Dermis blood vessel endothelial cell (primary cell): ENCODE data around the gene SLC43A2. TPM values are rescaled to one million over a fixed set of nuclear protein-coding genes. Genes with fewer than 3 reads are reported as not detected.

Source experiments
- DNase-seq: peaks from one replicate; pipeline ENCODE4 v3.0.0; 2010
- total RNA-seq: library from RNA; depleted of rRNA; stranded (reverse); fragments of >200 nt; gene quantifications from 2 replicates; pipeline ENCODE4 v1.2.3, GENCODE V29; 2014

SLC43A2 gene
- total RNA-seq, 1 donor from 2014 or later = 33.9 TPM

DNA sequence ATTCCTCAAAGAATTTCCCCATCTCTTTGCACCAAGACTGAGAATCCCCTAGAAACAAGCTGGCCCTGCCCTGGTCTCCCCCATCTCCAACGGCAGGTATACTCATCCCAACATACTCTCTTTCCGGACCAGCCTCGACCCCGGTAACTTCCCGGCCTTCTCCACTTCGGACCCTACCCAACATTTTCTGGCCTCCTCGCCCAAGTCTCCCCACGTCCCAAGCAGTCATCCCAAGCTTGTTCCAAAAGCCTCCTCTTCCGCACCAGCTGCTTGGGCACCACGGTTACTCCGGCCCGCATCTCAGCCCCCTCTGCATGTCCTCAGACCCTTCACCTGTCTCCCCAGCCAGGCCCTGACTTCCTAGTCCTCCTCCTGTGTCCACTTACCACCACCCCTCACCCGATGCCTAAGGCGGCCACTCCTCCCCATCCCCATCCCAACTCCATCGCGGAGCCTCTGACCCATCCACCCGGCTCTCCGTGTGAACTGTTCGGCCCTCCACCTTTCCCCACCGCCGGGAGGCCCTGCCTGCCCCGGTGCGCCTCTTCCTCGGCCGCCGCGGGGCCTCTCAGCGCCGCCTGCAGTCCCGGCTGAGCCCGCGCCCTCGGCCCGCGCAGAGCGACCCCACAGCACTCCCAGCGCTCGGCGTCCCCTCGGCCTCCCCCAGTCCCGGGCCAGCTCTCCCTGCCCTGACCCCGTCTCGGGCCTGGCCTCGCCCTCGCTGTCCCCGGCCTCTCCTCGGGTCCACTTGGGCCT lies 67.0 kb downstream of the SLC43A2 start:
- DNase-seq = peak; percentile 54

DNA sequence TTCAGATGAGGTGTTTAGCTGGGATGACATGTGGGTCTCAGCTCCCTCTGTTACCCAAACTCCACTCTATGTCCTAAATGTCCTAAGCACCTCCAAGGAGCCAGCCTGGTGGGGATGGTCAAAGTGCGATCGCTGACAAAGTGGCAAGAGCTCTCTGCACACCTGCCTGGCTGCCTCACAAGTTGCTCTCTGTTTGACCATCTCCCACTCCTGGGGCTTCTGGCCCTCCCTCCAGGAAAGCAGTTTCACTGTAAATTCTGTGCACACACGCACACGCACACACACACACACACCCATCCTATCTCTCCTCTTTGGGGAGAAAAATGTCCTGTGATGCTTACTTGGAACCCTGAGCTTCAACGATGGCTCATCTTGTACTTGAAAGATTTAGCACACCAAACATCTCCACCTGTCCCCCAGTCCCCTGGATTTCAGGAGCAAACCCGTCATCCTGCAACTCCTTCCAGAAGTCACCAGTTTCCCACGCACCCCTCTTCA lies 67.7 kb downstream of the SLC43A2 start:
- DNase-seq = no peak

- peak; percentile 34 for DNase-seq
Observed at GRCh38 chr17:1560101-1560857, 68.4 kb downstream of the SLC43A2 start.

DNA sequence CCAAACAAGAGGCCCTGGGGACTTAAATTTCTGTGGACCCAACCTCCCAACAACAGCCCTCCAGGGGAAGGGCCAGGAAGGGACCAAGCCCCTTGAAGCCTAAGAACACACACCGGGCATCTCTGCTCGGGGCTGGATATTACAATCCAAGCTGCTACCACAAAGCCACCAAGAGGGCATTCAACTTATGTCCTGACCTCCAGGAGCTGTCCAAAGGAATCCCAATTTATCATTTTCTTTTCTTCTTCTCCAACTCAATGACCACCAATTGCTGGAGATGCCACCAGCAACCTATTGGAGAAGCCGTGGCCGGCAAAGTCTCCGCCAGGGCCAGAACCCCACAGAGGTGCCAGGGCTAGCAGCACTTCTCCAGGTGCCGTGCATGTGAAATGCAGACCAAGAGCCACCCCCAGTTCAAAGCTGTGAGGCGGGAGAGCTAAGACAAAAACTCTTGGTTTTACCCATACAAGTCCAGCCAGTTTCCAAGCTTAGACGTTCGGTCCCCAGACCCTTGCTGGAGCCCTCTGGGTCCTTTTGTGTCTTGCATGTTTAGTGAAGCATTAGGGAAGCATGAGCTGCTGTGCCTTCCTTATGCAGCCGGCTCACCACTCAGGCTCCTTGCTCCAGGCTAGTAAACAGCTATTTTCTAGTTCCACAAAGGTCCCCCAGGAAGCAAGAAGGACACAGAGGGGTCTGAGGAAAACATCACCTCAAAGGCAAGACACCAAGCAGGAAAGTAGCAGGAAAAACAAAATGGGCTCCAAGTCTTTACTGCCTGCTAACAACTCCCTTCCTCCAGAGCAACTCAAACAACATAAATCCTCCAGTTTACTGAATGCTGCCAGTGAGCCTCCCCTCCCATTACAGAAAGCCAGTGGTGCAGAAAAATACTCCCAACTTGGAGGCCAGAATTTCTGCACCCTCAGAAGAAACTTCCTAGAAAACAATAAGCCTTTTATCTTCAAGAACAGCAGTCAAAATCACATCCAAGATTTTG lies 69.3 kb downstream of the SLC43A2 start:
- DNase-seq = no peak

DNA sequence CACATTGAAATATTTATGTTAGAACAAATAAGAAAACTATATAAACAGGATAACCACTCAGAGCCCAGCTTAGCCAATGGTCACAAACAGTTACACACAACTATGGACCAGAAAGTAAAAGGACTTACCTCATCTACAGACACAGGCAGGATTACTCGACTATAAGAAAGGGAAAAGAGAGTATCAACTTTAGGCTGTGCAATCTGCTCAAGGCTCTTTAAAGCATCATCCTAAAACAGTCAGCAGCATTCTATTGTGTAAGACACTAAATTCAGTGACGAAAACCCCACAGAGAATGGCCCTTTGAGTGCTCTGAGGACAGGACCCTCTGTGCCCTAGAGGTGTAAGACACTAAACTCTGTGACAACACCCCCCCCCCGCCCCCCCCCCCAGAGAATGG lies 70.2 kb downstream of the SLC43A2 start:
- DNase-seq = no peak

GRCh38 chr17:1557355-1558095 lies 71.1 kb downstream of the SLC43A2 start:
- peak; percentile 60 for DNase-seq

GRCh38 chr17:1555651-1556471 lies 72.8 kb downstream of the SLC43A2 start:
- DNase-seq = no peak

DNA sequence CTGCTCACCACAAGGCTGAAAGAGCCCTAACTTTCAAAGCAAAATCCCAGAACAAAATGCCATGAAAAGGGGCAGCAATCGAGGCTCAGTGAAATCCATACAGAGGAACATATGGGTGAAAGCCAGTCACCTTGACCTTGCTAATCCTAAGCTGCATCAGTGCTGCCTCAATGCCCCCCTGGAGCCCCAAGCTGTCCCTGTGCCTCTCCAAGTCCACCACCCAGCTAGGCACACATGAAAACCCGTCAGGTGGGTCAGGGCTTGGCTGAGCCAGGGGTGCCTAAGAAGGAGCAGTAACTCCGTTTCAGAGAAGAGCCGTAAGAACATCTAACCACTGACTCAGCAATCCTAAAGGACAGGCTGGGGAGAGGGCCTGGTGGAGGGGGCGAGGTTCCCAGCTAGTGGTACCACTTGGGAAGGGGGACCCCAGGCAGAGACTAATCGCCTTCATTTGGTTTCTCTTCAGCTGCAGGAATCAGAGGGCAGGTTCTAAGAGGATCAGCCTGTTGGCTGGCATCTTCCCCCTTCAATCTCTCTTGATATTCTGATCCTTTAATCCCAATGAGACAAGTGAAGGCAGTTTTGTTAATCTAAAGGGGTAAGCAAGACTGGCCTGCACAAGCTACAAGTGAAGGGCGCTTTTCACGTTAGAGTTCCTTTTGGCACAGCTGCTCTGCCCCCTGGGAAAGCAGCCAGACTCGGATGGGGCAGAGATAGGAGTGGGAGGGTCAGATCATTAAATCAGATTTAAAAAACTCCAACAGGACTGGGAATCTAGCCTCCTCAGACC lies 73.7 kb downstream of the SLC43A2 start:
- no peak for DNase-seq

- DNase-seq = peak; percentile 32
Observed at GRCh38 chr17:1553354-1554266, 75.0 kb downstream of the SLC43A2 start.

DNA sequence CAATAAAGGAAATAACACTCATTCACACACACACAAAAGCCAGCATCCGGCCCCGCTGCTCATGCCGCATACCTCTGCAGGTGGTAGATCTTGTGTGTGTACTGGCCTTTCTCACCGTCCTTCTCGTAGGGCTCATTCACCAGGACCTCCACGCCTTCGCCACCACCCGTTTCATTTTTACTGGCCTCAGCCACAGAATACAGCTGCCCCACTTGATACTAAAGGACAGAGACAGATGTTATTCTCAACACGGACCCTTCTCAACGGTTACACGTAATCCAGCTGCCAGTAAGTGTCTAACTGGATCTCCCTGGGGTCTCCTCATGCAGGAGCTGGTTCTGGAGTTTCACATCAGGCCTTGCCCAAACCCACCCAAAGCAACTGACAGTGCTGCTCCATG lies 75.7 kb downstream of the SLC43A2 start:
- no peak for DNase-seq

GRCh38 chr17:1551741-1552140 lies 76.9 kb downstream of the SLC43A2 start:
- no peak for DNase-seq

GRCh38 chr17:1548032-1548431 lies 80.6 kb downstream of the SLC43A2 start:
- no peak for DNase-seq

DNA sequence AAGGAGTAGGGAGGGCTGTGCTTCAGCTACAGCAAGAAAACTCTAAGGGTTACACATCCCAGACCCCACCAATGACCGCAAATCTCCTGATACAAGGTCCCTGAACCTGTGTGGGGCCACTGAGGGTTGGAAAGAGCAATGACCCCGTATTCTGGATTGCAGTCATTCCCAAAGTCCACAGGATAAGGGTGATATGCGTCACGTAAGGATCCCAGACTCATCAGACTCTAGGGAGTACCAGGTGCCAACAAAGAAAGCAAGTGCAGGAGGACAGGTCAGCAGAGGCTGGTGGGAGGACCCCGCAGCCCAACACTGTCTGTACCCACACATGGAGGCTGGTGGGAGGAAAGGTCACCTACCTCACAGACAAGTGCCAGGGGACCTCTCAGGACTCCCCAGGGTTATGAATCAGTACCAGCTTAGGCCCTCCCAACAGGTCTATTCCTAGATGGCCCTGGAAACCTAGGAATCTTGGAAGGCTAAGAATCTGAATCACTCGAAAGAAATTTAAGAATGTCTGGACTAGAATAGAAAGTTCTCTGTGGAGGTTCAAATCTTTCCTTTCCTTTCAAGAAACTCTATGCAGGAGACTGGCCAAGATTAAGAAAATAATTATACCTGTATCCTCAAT lies 82.2 kb downstream of the SLC43A2 start:
- DNase-seq = no peak

DNA sequence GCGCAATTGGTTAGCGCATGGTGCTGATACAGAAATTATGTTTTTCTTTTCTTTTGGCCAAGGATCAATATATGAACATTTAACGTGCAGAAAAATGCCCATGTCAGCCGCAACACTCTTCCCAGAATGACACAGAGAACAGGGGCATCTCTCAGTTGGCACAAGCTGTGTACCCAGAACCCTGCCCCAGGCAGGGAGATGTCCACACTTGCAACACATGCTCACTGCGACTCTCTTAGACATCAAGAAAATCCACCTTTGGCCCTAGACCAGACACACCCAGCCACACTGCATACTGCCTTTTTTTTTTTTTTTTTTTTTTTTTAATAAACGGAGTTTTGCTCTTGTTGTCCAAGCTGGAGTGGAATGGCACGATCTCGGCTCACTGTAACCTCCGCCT lies 83.0 kb downstream of the SLC43A2 start:
- no peak for DNase-seq

- DNase-seq = no peak
Observed at GRCh38 chr17:1542316-1542715, 86.3 kb downstream of the SLC43A2 start.

DNA sequence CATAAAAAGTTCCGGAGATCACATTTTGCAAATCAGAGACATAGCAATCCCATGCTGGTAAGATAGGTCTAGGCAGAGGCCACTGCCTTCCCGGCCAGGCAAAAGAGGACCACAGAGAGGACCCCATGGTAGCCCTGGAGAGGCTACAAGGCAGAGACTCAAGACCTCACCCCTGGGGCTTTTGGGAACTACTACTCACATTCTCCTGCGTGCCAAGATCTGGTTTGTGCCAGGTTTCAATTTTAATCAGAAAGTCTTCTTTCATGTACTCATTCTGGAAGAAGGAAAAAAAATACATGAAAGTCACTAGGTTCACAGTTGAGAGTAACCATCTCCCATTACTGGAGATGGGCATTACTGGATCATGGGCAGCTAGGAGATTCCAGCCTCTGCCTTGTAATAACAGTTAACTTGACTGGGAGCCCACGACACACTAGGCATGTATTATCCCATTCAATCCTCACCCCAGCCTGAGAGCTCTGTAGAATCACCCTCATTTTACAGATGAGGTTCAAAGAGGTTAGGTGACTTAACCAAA lies 87.2 kb downstream of the SLC43A2 start:
- DNase-seq = no peak

DNA sequence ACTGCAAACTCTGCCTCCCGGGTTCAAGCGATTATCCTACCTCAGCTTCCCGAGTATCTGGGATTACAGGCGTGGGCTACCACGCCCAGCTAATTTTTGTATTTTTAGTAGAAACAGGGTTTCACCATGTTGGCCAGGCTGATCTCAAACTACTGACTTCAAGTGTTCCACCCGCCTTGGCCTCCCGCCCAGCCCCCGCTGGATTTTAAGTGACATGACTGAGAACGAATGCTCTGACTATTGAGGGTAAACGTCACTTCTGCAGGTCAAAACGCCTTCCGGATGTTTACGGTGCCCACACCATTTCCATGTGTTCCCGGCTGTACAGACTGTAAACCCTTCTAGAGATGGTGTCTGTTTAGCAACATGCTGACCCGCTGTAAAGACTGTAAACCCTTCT lies 88.8 kb downstream of the SLC43A2 start:
- no peak for DNase-seq

GRCh38 chr17:1535737-1536136 lies 92.9 kb downstream of the SLC43A2 start:
- no peak for DNase-seq
